GM23338 (cell line): Measurements from ENCODE around the gene SLC25A17. TPM values are rescaled to one million over a fixed set of nuclear protein-coding genes. Genes with fewer than 3 reads are reported as not detected.

Experiments
- ATAC-seq: fragments of 200-7000 bp; cut with Tn5 transposase; 3 replicates; pipeline ENCODE4 v1.9.1; 2020
- DNase-seq: peaks from one replicate; pipeline ENCODE4 v3.0.0-alpha.2; 2015; ENCODE audit warnings: low spot score
- H2AFZ ChIP-seq: fragments of 200-600 bp; sonication (generic); 2 replicates; pipeline ENCODE4 v1.8.0; 2016; ENCODE audit warnings: antibody characterized with exemption, mild to moderate bottlenecking, moderate library complexity
- H3F3A ChIP-seq: fragments of 200-600 bp; sonication (generic); replicated peaks from 2 replicates; pipeline ENCODE4 v1.8.0; 2017; ENCODE audit warnings: antibody characterized with exemption, mixed run types, low read depth
- H3K27ac ChIP-seq: fragments of 200-600 bp; sonication (generic); 2 replicates; pipeline ENCODE4 v1.6.1; 2016; ENCODE audit warnings: low read depth
- H3K27me3 ChIP-seq: fragments of 200-600 bp; sonication (generic); 2 replicates; pipeline ENCODE4 v1.8.0; 2016; ENCODE audit warnings: mild to moderate bottlenecking, mixed run types, moderate library complexity; ENCODE audit not compliant: insufficient read depth
- H3K36me3 ChIP-seq: fragments of 200-600 bp; sonication (generic); 2 replicates; pipeline ENCODE4 v1.8.0; 2016; ENCODE audit warnings: mild to moderate bottlenecking; ENCODE audit not compliant: insufficient read depth
- H3K4me1 ChIP-seq: fragments of 200-600 bp; sonication (generic); 2 replicates; pipeline ENCODE4 v1.8.0; 2016; ENCODE audit warnings: mild to moderate bottlenecking, moderate library complexity; ENCODE audit not compliant: insufficient read depth
- H3K4me2 ChIP-seq: fragments of 200-600 bp; sonication (generic); 2 replicates; pipeline ENCODE4 v1.7.1; 2017; ENCODE audit warnings: mixed run types
- H3K4me3 ChIP-seq: fragments of 200-600 bp; sonication (generic); 2 replicates; pipeline ENCODE4 v1.6.1; 2016; ENCODE audit warnings: mixed run types
- H3K79me2 ChIP-seq: fragments of 200-600 bp; sonication (generic); replicated peaks from 2 replicates; pipeline ENCODE4 v1.8.0; 2017; ENCODE audit warnings: mild to moderate bottlenecking; ENCODE audit not compliant: insufficient read depth
- H3K9me2 ChIP-seq: fragments of 200-600 bp; sonication (generic); 2 replicates; pipeline ENCODE4 v1.8.0; 2017; ENCODE audit not compliant: insufficient read depth
- H4K20me1 ChIP-seq: fragments of 200-600 bp; sonication (generic); replicated peaks from 2 replicates; pipeline ENCODE4 v1.8.0; 2017; ENCODE audit warnings: mild to moderate bottlenecking; ENCODE audit not compliant: insufficient read depth
- H3K27ac Mint-ChIP-seq: 2 replicates; pipeline ENCODE4 v1.8.0; 2020; ENCODE audit warnings: inconsistent platforms, mild to moderate bottlenecking, moderate library complexity, mixed read lengths
- H3K27me3 Mint-ChIP-seq: 3 replicates; pipeline ENCODE4 v1.8.0; 2022; ENCODE audit warnings: low read depth, mild to moderate bottlenecking, moderate library complexity, mixed read lengths, inconsistent platforms; ENCODE audit not compliant: insufficient read depth, poor library complexity
- H3K36me3 Mint-ChIP-seq: 3 replicates; pipeline ENCODE4 v1.8.0; 2021; ENCODE audit warnings: low read depth, mild to moderate bottlenecking, inconsistent platforms, moderate library complexity, mixed read lengths
- H3K4me1 Mint-ChIP-seq: 3 replicates; pipeline ENCODE4 v1.8.0; 2020; ENCODE audit warnings: mild to moderate bottlenecking, inconsistent platforms, mixed read lengths
- H3K4me3 Mint-ChIP-seq: 3 replicates; pipeline ENCODE4 v1.8.0; 2021; ENCODE audit warnings: moderate library complexity, mild to moderate bottlenecking, inconsistent platforms, mixed read lengths
- H3K9me3 Mint-ChIP-seq: 3 replicates; pipeline ENCODE4 v1.8.0; 2020; ENCODE audit warnings: moderate library complexity, mild to moderate bottlenecking, inconsistent platforms, mixed read lengths
- EZH2phosphoT487 ChIP-seq: fragments of 200-600 bp; sonication (generic); IDR thresholded peaks from one replicate; pipeline ENCODE4 v1.8.1; 2018; ENCODE audit warnings: antibody characterized with exemption; ENCODE audit not compliant: unreplicated experiment
- NANOG ChIP-seq: IDR thresholded peaks from 2 replicates; pipeline ENCODE4 v1.6.1; 2016; ENCODE audit warnings: antibody characterized with exemption, borderline replicate concordance
- POLR2AphosphoS5 ChIP-seq: IDR thresholded peaks from 2 replicates; pipeline ENCODE4 v1.6.1; 2016; ENCODE audit warnings: antibody characterized with exemption, low read depth
- ZNF114 ChIP-seq: fragments of 250-450 bp; sonication (Bioruptor Pico); IDR thresholded peaks from 2 replicates; pipeline ENCODE4 v1.5.0; 2020; ENCODE audit warnings: mild to moderate bottlenecking, moderate library complexity
- ZNF331 ChIP-seq: fragments of 250-450 bp; sonication (Bioruptor Pico); IDR thresholded peaks from 2 replicates; pipeline ENCODE4 v1.5.0; 2020; ENCODE audit warnings: low read depth, mild to moderate bottlenecking, moderate library complexity
- polyA plus RNA-seq: library from polyadenylated mRNA; unstranded; fragments of >200 nt; fragmentation: Nextera tagmentation; extraction: Ambion mirVana; gene quantifications from 2 replicates; pipeline ENCODE4 v1.2.1, GENCODE V29; 2016
- total RNA-seq: library from RNA; depleted of rRNA; stranded (reverse); fragments of >200 nt; shearing (Covaris generic); gene quantifications from 2 replicates; pipeline ENCODE4 v1.2.3, GENCODE V29; 2014
- TF ChIP-seq, protein P1 (sequence below): fragments of 250-450 bp; sonication (Bioruptor Pico); IDR thresholded peaks from 2 replicates; pipeline ENCODE4 v1.5.0; 2020; ENCODE audit warnings: mild to moderate bottlenecking, moderate library complexity

The SLC25A17 gene
- total and polyA plus RNA-seq, 2 experiments from 2014 or later: 35.4 to 43.6 TPM

DNA sequence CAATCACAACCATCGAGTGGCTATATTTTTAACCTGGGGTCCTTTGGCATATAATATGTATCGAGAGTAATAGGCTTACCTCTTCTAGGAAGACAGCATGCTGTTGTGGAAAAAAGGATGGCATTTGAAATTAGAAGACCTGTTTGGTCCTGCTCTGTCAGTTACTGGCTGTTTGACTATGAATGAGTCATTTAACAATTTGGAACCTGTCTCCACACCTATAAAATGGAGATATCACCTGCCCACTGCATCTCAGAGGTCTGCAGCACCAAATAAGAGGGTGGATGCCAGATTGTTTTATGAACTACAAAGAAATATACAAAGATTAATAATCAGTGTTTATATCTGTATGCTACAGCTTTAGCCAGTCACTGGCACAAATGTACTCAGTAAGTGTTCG, 60.8 kb downstream of the SLC25A17 start (continued):
- TF ChIP-seq POLR2AphosphoS5: no peak
- no peak for TF ChIP-seq NANOG
- no peak for TF ChIP-seq EZH2phosphoT487

DNA sequence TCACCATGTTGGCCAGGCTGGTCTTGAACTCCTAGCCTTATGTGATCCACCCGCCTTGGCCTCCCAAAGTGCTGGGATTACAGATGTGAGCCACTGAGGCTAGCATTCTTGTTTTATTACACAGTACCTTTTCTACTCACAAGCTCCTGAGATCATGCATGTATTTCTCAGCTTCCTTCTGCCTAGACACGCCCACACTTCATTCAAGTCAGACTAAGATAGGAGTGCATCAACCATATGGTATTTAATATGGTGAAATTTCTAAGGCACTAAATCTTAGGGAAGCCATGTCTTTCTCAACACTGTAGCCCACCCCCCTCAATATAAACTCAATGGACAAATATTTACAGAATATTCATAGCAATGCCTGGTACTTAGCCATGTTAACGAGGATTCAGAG, 62.1 kb downstream of the SLC25A17 start:
- Histone ChIP-seq H3K79me2 (no peaks in the 10 kb centered on the region), H3K27ac (no peak overlapping the region), H3K36me3 (no peaks in the 10 kb centered on the region), H3K4me2 (no peak overlapping the region), H2AFZ (no peak overlapping the region), H3K27me3 (no peaks in the 10 kb centered on the region), H3F3A (0 out of 2 replicates have a peak, but pooled peaks cover 3% of the 10 kb centered on the region), H3K4me1 (peaks cover 7% of the 10 kb centered on the region; the same call in 1 of the 2 replicates), H3K4me3 (no peak overlapping the region), H4K20me1 (no peaks in the 10 kb centered on the region), H3K9me2 (no peaks in the 10 kb centered on the region; the same call in 1 of the 2 replicates)
- Mint-ChIP-seq H3K9me3 (peaks cover 8% of the 10 kb centered on the region), H3K27ac (no peak overlapping the region), H3K36me3 (peaks cover 4% of the 10 kb centered on the region; the same call in 2 of the 3 replicates), H3K4me1 (peaks cover 14% of the 10 kb centered on the region), H3K27me3 (peaks cover 12% of the 10 kb centered on the region), H3K4me3 (no peak overlapping the region)
- no peak for TF ChIP-seq ZNF331
- TF ChIP-seq, protein P1, sequence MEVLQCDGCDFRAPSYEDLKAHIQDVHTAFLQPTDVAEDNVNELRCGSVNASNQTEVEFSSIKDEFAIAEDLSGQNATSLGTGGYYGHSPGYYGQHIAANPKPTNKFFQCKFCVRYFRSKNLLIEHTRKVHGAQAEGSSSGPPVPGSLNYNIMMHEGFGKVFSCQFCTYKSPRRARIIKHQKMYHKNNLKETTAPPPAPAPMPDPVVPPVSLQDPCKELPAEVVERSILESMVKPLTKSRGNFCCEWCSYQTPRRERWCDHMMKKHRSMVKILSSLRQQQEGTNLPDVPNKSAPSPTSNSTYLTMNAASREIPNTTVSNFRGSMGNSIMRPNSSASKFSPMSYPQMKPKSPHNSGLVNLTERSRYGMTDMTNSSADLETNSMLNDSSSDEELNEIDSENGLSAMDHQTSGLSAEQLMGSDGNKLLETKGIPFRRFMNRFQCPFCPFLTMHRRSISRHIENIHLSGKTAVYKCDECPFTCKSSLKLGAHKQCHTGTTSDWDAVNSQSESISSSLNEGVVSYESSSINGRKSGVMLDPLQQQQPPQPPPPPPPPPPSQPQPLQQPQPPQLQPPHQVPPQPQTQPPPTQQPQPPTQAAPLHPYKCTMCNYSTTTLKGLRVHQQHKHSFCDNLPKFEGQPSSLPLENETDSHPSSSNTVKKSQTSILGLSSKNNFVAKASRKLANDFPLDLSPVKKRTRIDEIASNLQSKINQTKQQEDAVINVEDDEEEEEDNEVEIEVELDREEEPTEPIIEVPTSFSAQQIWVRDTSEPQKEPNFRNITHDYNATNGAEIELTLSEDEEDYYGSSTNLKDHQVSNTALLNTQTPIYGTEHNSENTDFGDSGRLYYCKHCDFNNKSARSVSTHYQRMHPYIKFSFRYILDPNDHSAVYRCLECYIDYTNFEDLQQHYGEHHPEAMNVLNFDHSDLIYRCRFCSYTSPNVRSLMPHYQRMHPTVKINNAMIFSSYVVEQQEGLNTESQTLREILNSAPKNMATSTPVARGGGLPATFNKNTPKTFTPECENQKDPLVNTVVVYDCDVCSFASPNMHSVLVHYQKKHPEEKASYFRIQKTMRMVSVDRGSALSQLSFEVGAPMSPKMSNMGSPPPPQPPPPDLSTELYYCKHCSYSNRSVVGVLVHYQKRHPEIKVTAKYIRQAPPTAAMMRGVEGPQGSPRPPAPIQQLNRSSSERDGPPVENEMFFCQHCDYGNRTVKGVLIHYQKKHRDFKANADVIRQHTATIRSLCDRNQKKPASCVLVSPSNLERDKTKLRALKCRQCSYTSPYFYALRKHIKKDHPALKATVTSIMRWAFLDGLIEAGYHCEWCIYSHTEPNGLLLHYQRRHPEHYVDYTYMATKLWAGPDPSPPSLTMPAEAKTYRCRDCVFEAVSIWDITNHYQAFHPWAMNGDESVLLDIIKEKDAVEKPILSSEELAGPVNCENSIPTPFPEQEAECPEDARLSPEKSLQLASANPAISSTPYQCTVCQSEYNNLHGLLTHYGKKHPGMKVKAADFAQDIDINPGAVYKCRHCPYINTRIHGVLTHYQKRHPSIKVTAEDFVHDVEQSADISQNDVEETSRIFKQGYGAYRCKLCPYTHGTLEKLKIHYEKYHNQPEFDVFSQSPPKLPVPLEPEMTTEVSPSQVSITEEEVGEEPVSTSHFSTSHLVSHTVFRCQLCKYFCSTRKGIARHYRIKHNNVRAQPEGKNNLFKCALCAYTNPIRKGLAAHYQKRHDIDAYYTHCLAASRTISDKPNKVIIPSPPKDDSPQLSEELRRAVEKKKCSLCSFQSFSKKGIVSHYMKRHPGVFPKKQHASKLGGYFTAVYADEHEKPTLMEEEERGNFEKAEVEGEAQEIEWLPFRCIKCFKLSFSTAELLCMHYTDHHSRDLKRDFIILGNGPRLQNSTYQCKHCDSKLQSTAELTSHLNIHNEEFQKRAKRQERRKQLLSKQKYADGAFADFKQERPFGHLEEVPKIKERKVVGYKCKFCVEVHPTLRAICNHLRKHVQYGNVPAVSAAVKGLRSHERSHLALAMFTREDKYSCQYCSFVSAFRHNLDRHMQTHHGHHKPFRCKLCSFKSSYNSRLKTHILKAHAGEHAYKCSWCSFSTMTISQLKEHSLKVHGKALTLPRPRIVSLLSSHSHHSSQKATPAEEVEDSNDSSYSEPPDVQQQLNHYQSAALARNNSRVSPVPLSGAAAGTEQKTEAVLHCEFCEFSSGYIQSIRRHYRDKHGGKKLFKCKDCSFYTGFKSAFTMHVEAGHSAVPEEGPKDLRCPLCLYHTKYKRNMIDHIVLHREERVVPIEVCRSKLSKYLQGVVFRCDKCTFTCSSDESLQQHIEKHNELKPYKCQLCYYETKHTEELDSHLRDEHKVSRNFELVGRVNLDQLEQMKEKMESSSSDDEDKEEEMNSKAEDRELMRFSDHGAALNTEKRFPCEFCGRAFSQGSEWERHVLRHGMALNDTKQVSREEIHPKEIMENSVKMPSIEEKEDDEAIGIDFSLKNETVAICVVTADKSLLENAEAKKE (CRISPR knock-in tag): no peak
- TF ChIP-seq ZNF114 (CRISPR knock-in tag): no peak
- ATAC-seq: no peak
- no peak for DNase-seq
